IMR-90 (cell line): ENCODE measurements around the gene BTBD6. TPM values are rescaled to one million over a fixed set of nuclear protein-coding genes. Genes with fewer than 3 reads are reported as not detected.
"Not testable (repeated sequence)": the region's sequence is repeated elsewhere in the genome, so short reads cannot be mapped to it uniquely, and the experiment has no call there.

Experiments used
- ATAC-seq: fragments of 200-7000 bp; cut with Tn5 transposase; 2 replicates; pipeline ENCODE4 v1.9.1; 2020; ENCODE audit warnings: low read depth, mild to moderate bottlenecking, moderate library complexity
- BruUV-seq: library from RNA; stranded (reverse); fragments of 400-500 nt; replicated peaks from 2 replicates; lab custom pipeline; 2021; lab: Mats Ljungman, UMichigan
- CTCF ChIA-PET: fragments of 300-600 bp; formaldehyde crosslinking; extraction: SDS; loops from one replicate; lab custom pipeline; 2021; ENCODE audit warnings: antibody characterized with exemption; lab: Yijun Ruan, JAX
- POLR2A ChIA-PET: fragments of 300-600 bp; sonication (Branson Sonifier 250); formaldehyde crosslinking; loops from one replicate; lab custom pipeline; 2022; ENCODE audit warnings: antibody characterized with exemption; ENCODE audit not compliant: unreplicated experiment; lab: Charles Lee
- DNase-seq: peaks from one replicate; pipeline ENCODE4 v3.0.0; 2013
- H2AFZ ChIP-seq: replicated peaks from 2 replicates; pipeline ENCODE3; 2013; ENCODE audit warnings: low read length, mild to moderate bottlenecking; ENCODE audit not compliant: poor library complexity
- H2AK5ac ChIP-seq: 2 replicates; pipeline ENCODE4 v1.6.1; 2013; ENCODE audit warnings: low read depth, low read length, inconsistent platforms
- H2AK9ac ChIP-seq: replicated peaks from 2 replicates; pipeline ENCODE3; 2013; ENCODE audit warnings: mild to moderate bottlenecking, low read depth, low read length, moderate library complexity; ENCODE audit not compliant: poor library complexity
- H2BK120ac ChIP-seq: 2 replicates; pipeline ENCODE4 v1.6.1; 2013; ENCODE audit warnings: low read depth, low read length, inconsistent platforms
- H2BK15ac ChIP-seq: 3 replicates; pipeline ENCODE4 v1.6.1; 2013; ENCODE audit warnings: low read depth, low read length, inconsistent platforms
- H2BK20ac ChIP-seq: 2 replicates; pipeline ENCODE4 v1.6.1; 2013; ENCODE audit warnings: low read depth, mild to moderate bottlenecking, inconsistent platforms, low read length, moderate library complexity
- H2BK5ac ChIP-seq: 2 replicates; pipeline ENCODE4 v1.6.1; 2013; ENCODE audit warnings: mild to moderate bottlenecking, low read depth, low read length, inconsistent platforms; ENCODE audit not compliant: poor library complexity, severe bottlenecking
- H3K14ac ChIP-seq: replicated peaks from 2 replicates; pipeline ENCODE4 v1.6.1; 2013; ENCODE audit warnings: low read depth, low read length, inconsistent platforms
- H3K18ac ChIP-seq: 2 replicates; pipeline ENCODE4 v1.6.1; 2013; ENCODE audit warnings: low read depth, low read length, control low read depth
- H3K23ac ChIP-seq: 2 replicates; pipeline ENCODE4 v1.6.1; 2013; ENCODE audit warnings: low read depth, low read length, inconsistent platforms
- H3K27ac ChIP-seq: 2 replicates; pipeline ENCODE4 v1.5.1; 2013; ENCODE audit warnings: mild to moderate bottlenecking, control low read depth, low read length; ENCODE audit not compliant: insufficient read depth
- H3K27me3 ChIP-seq: 2 replicates; pipeline ENCODE4 v1.6.1; 2013; ENCODE audit warnings: low read length; ENCODE audit not compliant: control insufficient read depth, insufficient read depth
- H3K36me3 ChIP-seq: 2 replicates; pipeline ENCODE4 v1.6.1; 2013; ENCODE audit warnings: low read length, mixed read lengths; ENCODE audit not compliant: control insufficient read depth, insufficient read depth
- H3K4ac ChIP-seq: 2 replicates; pipeline ENCODE4 v1.6.1; 2013; ENCODE audit warnings: low read depth, low read length, inconsistent platforms
- H3K4me1 ChIP-seq: 2 replicates; pipeline ENCODE4 v1.6.1; 2013; ENCODE audit warnings: low read length, mixed read lengths; ENCODE audit not compliant: control insufficient read depth, insufficient read depth
- H3K4me2 ChIP-seq: 2 replicates; pipeline ENCODE4 v1.6.1; 2013; ENCODE audit warnings: low read depth, mild to moderate bottlenecking, control low read depth, low read length, moderate library complexity
- H3K4me3 ChIP-seq: 2 replicates; pipeline ENCODE4 v1.5.1; 2013; ENCODE audit warnings: low read depth, mild to moderate bottlenecking, control low read depth, low read length, moderate library complexity; ENCODE audit not compliant: insufficient read depth
- H3K56ac ChIP-seq: 2 replicates; pipeline ENCODE4 v1.6.1; 2013; ENCODE audit warnings: low read length, inconsistent platforms; ENCODE audit not compliant: insufficient read depth; ENCODE audit errors: extremely low read depth
- H3K79me1 ChIP-seq, 2 experiments: 2 replicates each; pipeline ENCODE4 v1.6.1; 2013; ENCODE audit warnings: low read length in 2 of 2, inconsistent platforms in 1 of 2, low read depth in 1 of 2
- H3K9ac ChIP-seq: 2 replicates; pipeline ENCODE4 v1.6.1; 2013; ENCODE audit warnings: low read depth, low read length, control low read depth
- H3K9me1 ChIP-seq: 2 replicates; pipeline ENCODE4 v1.6.1; 2013; ENCODE audit warnings: low read length, inconsistent platforms; ENCODE audit not compliant: insufficient read depth
- H3K9me3 ChIP-seq: 2 replicates; pipeline ENCODE4 v1.6.1; 2013; ENCODE audit warnings: low read length; ENCODE audit not compliant: control insufficient read depth, insufficient read depth
- H4K20me1 ChIP-seq: 2 replicates; pipeline ENCODE4 v1.6.1; 2013; ENCODE audit warnings: low read length, inconsistent platforms; ENCODE audit not compliant: insufficient read depth
- H4K5ac ChIP-seq: 2 replicates; pipeline ENCODE4 v1.6.1; 2013; ENCODE audit warnings: mild to moderate bottlenecking, low read depth, low read length, control low read depth
- H4K8ac ChIP-seq, 2 experiments: 2 replicates each; pipeline ENCODE4 v1.6.1; 2013; ENCODE audit warnings: low read depth in 2 of 2, low read length in 2 of 2, control low read depth in 1 of 2, inconsistent platforms in 1 of 2
- H4K91ac ChIP-seq: 2 replicates; pipeline ENCODE4 v1.6.1; 2013; ENCODE audit warnings: low read depth, low read length, inconsistent platforms; ENCODE audit not compliant: insufficient read depth
- WGBS, 2 experiments: methylation state at CpG; one replicate each; pipeline versions ENCODE4 v1.1.5 to v1.1.7; 2013; ENCODE audit warnings: missing lambda C conversion rate in 2 of 2; ENCODE audit not compliant: insufficient read length in 1 of 2; ENCODE audit errors: extremely low coverage in 2 of 2; 5-methylcytosine and 5-hydroxymethylcytosine counted together
- dilution Hi-C: fragments of 300-500 bp; cut with HindIII; formaldehyde crosslinking; loops from one replicate; pipeline ENCODE4 v1.14.3; 2018; ENCODE audit warnings: low sequenced_read_pairs; ENCODE audit not compliant: unreplicated experiment
- in situ Hi-C: fragments of 300-500 bp; cut with MboI; formaldehyde crosslinking; loops from 3 replicates; pipeline ENCODE4 v1.14.3; 2019; ENCODE audit warnings: low sequenced_read_pairs, inconsistent platforms, mixed read lengths
- intact Hi-C: fragments of 100-400 bp; cut with micrococcal nuclease; formaldehyde crosslinking; loops from 2 replicates; pipeline ENCODE4 v1.10.0; 2022
- polyA plus RNA-seq, 3 experiments: library from polyadenylated mRNA; depleted of rRNA; stranded (reverse); fragments of >200 nt; gene quantifications; 2 replicates each; pipeline ENCODE4 v1.2.3, GENCODE V29; 2012; ENCODE audit warnings: low replicate concordance in 1 of 3
- total RNA-seq: library from RNA; depleted of rRNA; stranded (reverse); fragments of >200 nt; gene quantifications from 2 replicates; pipeline ENCODE4 v1.2.3, GENCODE V29; 2012

The BTBD6 gene
- total and polyA plus RNA-seq, 2 of the 4 experiments (the other 2 are of a cell fraction) = 33.9 to 43.9 TPM

DNA sequence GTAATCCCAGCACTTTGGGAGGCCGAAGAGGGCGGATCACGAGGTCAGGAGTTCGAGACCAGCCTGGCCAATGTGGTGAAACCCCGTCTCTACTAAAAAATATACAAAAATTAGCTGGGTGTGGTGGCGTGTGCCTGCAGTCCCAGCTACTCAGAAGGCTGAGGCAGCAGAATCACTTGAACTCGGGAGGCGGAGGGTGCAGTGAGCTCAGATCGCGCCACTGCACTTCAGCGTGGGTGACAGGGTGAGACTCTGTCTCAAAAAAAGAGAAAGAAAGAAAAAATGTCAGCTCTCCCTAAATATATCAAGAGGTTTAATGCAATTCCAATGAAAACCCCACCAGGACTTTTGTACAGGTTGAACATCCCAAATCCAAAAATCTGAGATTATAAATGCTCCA lies 49.0 kb downstream of the BTBD6 start:
- POLR2A ChIA-PET, H2BK120ac ChIP-seq, intact Hi-C loops, H2BK15ac ChIP-seq, H3K23ac ChIP-seq, H3K56ac ChIP-seq, dilution Hi-C loops, CTCF ChIA-PET, H3K4me2 ChIP-seq, H4K5ac ChIP-seq, BruUV-seq, H4K91ac ChIP-seq, DNase-seq, H3K14ac ChIP-seq, H3K9me1 ChIP-seq, H4K8ac ChIP-seq, ATAC-seq, H2AFZ ChIP-seq, H3K4me3 ChIP-seq, in situ Hi-C loops, H2AK9ac ChIP-seq, H3K36me3 ChIP-seq, H3K9ac ChIP-seq, H3K27ac ChIP-seq, H2BK5ac ChIP-seq, H2AK5ac ChIP-seq, H3K4ac ChIP-seq, H3K9me3 ChIP-seq, H2BK20ac ChIP-seq, H3K18ac ChIP-seq, H3K27me3 ChIP-seq: not testable (repeated sequence)
- peaks cover 39% of the 10 kb centered on the region for H4K20me1 ChIP-seq
- peaks cover 13% of the 10 kb centered on the region for H3K4me1 ChIP-seq
- peaks cover 22 to 64% of the 10 kb centered on the region in 2 experiments for H3K79me1 ChIP-seq
- WGBS, 2 experiments = no CpG with 5 or more reads among the region's 11 CpGs
